Ascending aorta (tissue), 2 donors: ENCODE data around the gene C1orf94. TPM values are rescaled to one million over a fixed set of nuclear protein-coding genes. Genes with fewer than 3 reads are reported as not detected.

Experiments used
- DNase-seq, 2 donors: peaks; one replicate each; pipeline ENCODE4 v3.0.0-alpha.2; 2019; ENCODE audit warnings: low spot score in 2 of 2
- H3K27ac ChIP-seq, 2 donors: fragments of 200-600 bp; sonication (generic); one replicate each; pipeline ENCODE4 v1.5.1; 2016 to 2017; ENCODE audit warnings: mild to moderate bottlenecking in 1 of 2
- H3K27me3 ChIP-seq: fragments of 200-600 bp; sonication (generic); one replicate; pipeline ENCODE4 v1.5.1; 2017
- H3K36me3 ChIP-seq, 2 donors: fragments of 200-600 bp; sonication (generic); one replicate each; pipeline ENCODE4 v1.5.1; 2016
- H3K4me1 ChIP-seq, 2 donors: fragments of 200-600 bp; sonication (generic); one replicate each; pipeline ENCODE4 v1.5.1; 2016 to 2017; ENCODE audit warnings: mild to moderate bottlenecking in 1 of 2
- H3K4me3 ChIP-seq, 2 donors: fragments of 200-600 bp; sonication (generic); one replicate each; pipeline ENCODE4 v1.5.1; 2016 to 2017; ENCODE audit warnings: mild to moderate bottlenecking in 1 of 2
- H3K9me3 ChIP-seq, 2 donors: fragments of 200-600 bp; sonication (generic); one replicate each; pipeline ENCODE4 v1.5.1; 2016
- intact Hi-C: fragments of 100-400 bp; cut with DNase I; formaldehyde crosslinking; loops from one replicate; pipeline ENCODE4 v1.15.1; 2023
- total RNA-seq: library from RNA; depleted of rRNA; stranded (reverse); fragments of >200 nt; gene quantifications from one replicate; pipeline ENCODE4 v1.1.0, GENCODE V29; 2016
- TF ChIP-seq, protein P1 (sequence below), 3 experiments: fragments of 200-600 bp in 2 of 3; fragments of 450-650 bp in 1 of 3; sonication (generic) in 2 of 3; IDR thresholded peaks; one replicate each; pipeline ENCODE4 v1.5.1; 2016 to 2019; ENCODE audit warnings: antibody characterized with exemption in 3 of 3, mild to moderate bottlenecking in 1 of 3, moderate library complexity in 1 of 3

The C1orf94 gene
- total RNA-seq, 1 donor from 2014 or later = not detected

DNA sequence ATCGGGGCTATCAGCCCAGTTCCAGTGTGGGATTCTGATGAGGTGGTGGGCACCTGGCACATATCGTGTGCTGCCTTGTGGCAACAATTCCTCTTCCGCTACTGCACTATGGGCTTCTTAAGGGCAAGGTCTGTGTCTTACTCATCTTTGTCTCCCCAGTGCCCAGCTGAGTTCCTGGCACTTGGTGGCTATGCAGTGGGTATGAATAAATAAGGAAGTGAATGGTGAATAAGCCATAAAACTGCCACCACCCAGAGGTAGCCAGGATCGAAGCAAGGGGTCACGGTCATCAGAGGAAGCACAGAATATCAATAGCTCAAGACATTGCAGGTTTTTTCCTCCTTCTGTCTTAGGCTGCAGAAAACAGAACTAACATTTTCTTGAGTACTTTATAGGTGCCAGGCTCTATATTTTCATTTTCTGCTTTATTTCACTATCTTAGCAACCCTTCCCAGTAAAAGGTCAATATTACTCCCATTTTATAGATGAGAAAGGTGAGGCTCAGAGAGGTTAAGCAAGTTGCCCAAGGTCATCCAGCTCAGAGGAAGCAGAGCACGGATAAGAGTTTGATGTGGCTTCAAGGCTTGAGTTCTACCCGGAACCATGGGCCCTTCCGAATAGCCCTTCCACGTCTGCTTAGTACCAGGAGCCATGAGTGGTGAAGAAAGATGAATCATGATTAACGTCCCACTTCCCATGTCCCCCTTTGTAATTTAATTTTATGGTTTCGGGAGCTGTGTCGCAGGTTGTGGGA is 10.2 kb downstream of the C1orf94 start:
- Histone ChIP-seq H3K4me3 (no peak overlapping the region), H3K9me3 (peaks cover 0 to 3% of the 10 kb centered on the region in 2 donors), H3K27me3 (no peaks in the 10 kb centered on the region), H3K27ac (no peak overlapping the region), H3K4me1 (no peaks in the 10 kb centered on the region), H3K36me3 (no peaks in the 10 kb centered on the region)
- DNase-seq = no peak
- TF ChIP-seq, protein P1, sequence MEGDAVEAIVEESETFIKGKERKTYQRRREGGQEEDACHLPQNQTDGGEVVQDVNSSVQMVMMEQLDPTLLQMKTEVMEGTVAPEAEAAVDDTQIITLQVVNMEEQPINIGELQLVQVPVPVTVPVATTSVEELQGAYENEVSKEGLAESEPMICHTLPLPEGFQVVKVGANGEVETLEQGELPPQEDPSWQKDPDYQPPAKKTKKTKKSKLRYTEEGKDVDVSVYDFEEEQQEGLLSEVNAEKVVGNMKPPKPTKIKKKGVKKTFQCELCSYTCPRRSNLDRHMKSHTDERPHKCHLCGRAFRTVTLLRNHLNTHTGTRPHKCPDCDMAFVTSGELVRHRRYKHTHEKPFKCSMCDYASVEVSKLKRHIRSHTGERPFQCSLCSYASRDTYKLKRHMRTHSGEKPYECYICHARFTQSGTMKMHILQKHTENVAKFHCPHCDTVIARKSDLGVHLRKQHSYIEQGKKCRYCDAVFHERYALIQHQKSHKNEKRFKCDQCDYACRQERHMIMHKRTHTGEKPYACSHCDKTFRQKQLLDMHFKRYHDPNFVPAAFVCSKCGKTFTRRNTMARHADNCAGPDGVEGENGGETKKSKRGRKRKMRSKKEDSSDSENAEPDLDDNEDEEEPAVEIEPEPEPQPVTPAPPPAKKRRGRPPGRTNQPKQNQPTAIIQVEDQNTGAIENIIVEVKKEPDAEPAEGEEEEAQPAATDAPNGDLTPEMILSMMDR (IDR thresholded peaks at IDR 0.05) = no peak
- intact Hi-C loops = no loop called here

DNA sequence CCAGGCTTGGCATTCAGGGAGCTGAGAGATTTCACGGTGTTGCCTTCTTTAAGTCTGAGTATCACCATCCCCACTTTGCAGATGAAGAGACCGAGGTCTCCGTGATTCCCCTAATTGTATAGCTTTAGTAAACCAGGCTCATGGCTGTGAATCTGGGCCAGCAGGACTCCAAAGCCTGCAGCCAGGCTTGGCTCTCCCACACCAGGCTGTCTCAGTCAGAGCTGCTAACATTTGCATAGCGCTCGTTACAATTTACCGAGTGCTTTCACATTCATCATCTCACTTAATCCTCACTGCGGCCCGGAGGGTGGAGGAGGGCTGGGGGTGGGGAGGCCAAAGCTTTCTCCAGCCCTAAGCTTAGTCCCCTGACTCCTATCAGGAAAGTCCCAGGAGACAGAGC is 11.7 kb downstream of the C1orf94 start:
- no peaks in the 10 kb centered on the region for H3K27me3 ChIP-seq
- DNase-seq = no peak
- H3K9me3 ChIP-seq = peaks cover 0 to 3% of the 10 kb centered on the region in 2 donors
- no peaks in the 10 kb centered on the region for H3K4me1 ChIP-seq
- no peaks in the 10 kb centered on the region for H3K36me3 ChIP-seq
- intact Hi-C loops = no loop called here
- TF ChIP-seq, protein P1 (IDR thresholded peaks at IDR 0.05) = no peak
- no peak overlapping the region for H3K4me3 ChIP-seq
- no peak overlapping the region for H3K27ac ChIP-seq

DNA sequence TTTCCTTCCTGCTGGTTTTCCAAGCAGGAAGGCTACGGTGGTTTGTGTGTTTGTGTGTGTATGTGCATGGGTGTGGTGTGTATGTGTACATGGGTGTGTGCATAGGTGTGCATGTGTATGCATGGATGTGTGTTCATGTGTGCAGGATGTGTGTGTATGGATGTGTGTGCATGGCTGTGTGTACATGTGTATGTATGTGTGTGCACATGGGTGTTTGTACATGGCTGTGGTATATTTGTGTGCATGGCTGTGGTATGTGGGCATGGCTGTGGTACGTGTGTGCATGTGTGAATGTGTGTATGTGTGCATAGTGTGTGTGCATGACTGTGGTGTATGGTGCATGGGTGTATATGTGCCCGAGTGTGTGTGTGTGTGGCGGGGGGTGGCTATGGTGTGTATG is 12.3 kb downstream of the C1orf94 start:
- Histone ChIP-seq H3K4me1 (no peaks in the 10 kb centered on the region), H3K27ac (no peak overlapping the region), H3K27me3 (no peaks in the 10 kb centered on the region), H3K9me3 (peaks cover 0 to 3% of the 10 kb centered on the region in 2 donors), H3K36me3 (no peaks in the 10 kb centered on the region), H3K4me3 (no peak overlapping the region)
- no peak for DNase-seq
- intact Hi-C loops = no loop called here
- TF ChIP-seq, protein P1 (IDR thresholded peaks at IDR 0.05) = no peak

DNA sequence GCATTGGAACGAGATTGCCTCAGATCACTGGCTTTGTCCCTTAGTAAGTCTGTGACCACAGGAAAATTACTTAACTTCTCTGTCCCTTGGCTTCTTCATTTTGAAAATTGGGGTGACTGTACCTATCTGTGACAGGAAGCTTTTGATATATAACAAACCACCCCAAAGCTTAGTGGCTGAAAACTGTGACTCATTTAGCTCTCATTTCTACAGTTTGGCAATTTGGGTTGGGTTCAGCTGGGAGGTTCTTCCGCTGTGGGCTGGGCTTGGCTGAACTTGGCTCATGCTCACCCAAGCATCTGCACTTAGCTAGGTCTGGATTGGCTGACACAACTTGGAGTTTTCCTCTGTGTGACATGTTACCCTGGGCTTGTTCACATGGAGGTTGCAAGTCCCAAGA is 14.0 kb downstream of the C1orf94 start:
- H3K9me3 ChIP-seq = peaks cover 0 to 3% of the 10 kb centered on the region in 2 donors
- TF ChIP-seq, protein P1 (IDR thresholded peaks at IDR 0.05) = no peak
- H3K4me3 ChIP-seq = no peak overlapping the region
- intact Hi-C loops = no loop called here
- no peaks in the 10 kb centered on the region for H3K36me3 ChIP-seq
- no peak overlapping the region for H3K27ac ChIP-seq
- H3K4me1 ChIP-seq = no peaks in the 10 kb centered on the region
- DNase-seq = no peak
- H3K27me3 ChIP-seq = no peaks in the 10 kb centered on the region

DNA sequence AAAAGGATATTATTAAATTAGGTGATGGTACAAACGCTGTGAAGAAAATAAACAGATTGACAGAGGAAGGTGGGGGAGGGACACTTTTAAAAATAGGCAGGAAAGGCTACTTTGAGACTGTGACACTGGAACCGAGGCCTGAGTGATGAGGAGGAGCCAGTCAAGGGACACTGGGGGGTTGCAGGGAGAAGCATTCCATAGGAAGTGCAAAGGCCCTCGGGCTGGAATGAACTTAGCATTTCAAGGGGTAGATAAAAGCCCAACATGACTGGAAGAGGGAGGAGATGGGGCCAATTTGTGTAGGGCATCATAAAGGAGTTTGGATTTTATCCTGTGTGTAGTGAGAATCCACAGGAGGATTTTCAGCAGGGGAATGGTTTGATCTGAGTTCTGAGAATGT is 15.9 kb downstream of the C1orf94 start:
- Histone ChIP-seq H3K4me3 (no peak overlapping the region), H3K4me1 (no peaks in the 10 kb centered on the region), H3K27me3 (no peaks in the 10 kb centered on the region), H3K27ac (no peak overlapping the region), H3K9me3 (peaks cover 0 to 3% of the 10 kb centered on the region in 2 donors), H3K36me3 (no peaks in the 10 kb centered on the region)
- TF ChIP-seq, protein P1 (IDR thresholded peaks at IDR 0.05) = no peak
- intact Hi-C loops = no loop called here
- DNase-seq = no peak
